ENCODE measurements around the gene KIF23. TPM values are rescaled to one million over a fixed set of nuclear protein-coding genes. Genes with fewer than 3 reads are reported as not detected.
"Not testable (repeated sequence)": the region's sequence is repeated elsewhere in the genome, so short reads cannot be mapped to it uniquely, and the experiment has no call there.

Gene KIF23
- total RNA-seq, 2 donors from 2014 or later = 2.6 to 7.4 TPM

- intact Hi-C loops (cut with DNase I) = no loop called here
- H3K4me1 ChIP-seq (replicated peaks) = no peaks in the 10 kb centered on the region
- H3K36me3 ChIP-seq = no peaks in the 10 kb centered on the region
- H3K9me3 ChIP-seq = no peaks in the 10 kb centered on the region
- WGBS = 92% methylated on average over 5 of the region's 5 CpGs
- no peak overlapping the region for H3K27ac ChIP-seq
- no peak overlapping the region for H3K4me3 ChIP-seq
- H3K27me3 ChIP-seq (replicated peaks; ENCODE audit: insufficient read depth) = no peaks in the 10 kb centered on the region
- DNase-seq (ENCODE audit: low spot score) = no peak
- TF ChIP-seq POLR2A (IDR thresholded peaks at IDR 0.05) (no peak), POLR2AphosphoS5 (IDR thresholded peaks at IDR 0.05) (no peak)
- TF ChIP-seq, protein P1, sequence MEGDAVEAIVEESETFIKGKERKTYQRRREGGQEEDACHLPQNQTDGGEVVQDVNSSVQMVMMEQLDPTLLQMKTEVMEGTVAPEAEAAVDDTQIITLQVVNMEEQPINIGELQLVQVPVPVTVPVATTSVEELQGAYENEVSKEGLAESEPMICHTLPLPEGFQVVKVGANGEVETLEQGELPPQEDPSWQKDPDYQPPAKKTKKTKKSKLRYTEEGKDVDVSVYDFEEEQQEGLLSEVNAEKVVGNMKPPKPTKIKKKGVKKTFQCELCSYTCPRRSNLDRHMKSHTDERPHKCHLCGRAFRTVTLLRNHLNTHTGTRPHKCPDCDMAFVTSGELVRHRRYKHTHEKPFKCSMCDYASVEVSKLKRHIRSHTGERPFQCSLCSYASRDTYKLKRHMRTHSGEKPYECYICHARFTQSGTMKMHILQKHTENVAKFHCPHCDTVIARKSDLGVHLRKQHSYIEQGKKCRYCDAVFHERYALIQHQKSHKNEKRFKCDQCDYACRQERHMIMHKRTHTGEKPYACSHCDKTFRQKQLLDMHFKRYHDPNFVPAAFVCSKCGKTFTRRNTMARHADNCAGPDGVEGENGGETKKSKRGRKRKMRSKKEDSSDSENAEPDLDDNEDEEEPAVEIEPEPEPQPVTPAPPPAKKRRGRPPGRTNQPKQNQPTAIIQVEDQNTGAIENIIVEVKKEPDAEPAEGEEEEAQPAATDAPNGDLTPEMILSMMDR (IDR thresholded peaks at IDR 0.05) = no peak
Observed at GRCh38 chr15:69443032-69443611, 29.0 kb downstream of the KIF23 start.

GRCh38 chr15:69444686-69445085, 30.5 kb downstream of the KIF23 start:
- no peak overlapping the region for H3K27ac ChIP-seq

DNA sequence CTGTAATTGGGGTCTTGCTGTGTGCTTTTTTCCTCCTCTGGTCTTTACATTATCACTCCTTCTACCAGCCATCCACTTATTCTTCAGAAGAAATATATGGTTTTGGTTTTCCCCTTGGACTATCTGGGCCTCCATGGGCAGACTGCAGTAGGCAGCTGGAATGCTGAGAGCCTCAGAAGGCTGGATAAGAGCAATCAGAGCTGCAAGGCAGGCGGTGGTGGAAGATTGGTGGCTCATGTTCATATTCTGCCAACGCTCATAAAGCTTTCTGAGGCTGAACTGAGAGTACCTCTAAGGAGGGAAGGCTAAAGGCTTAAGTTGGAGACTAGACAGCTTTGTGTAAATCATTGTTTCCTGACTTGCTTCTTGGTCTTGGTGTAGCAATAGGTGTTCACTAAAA, 32.8 kb downstream of the KIF23 start:
- Histone ChIP-seq H3K4me3 (no peak overlapping the region), H3K4me1 (replicated peaks) (no peaks in the 10 kb centered on the region), H3K27ac (no peak overlapping the region), H3K36me3 (no peaks in the 10 kb centered on the region), H3K27me3 (replicated peaks; ENCODE audit: insufficient read depth) (no peaks in the 10 kb centered on the region), H3K9me3 (no peaks in the 10 kb centered on the region)
- WGBS = 89% methylated on average over 2 of the region's 2 CpGs
- no peak for DNase-seq (ENCODE audit: low spot score)
- intact Hi-C loops (cut with DNase I) = no loop called here
- no peak for TF ChIP-seq POLR2AphosphoS5 (IDR thresholded peaks at IDR 0.05)
- no peak for TF ChIP-seq POLR2A (IDR thresholded peaks at IDR 0.05)
- TF ChIP-seq, protein P1 (IDR thresholded peaks at IDR 0.05) = no peak

More at GRCh38 chr15:69444686-69445085, 30.5 kb downstream of the KIF23 start:
- Histone ChIP-seq H3K27me3 (replicated peaks; ENCODE audit: insufficient read depth) (no peaks in the 10 kb centered on the region), H3K4me3 (no peak overlapping the region), H3K36me3 (no peaks in the 10 kb centered on the region), H3K4me1 (replicated peaks) (no peaks in the 10 kb centered on the region), H3K9me3 (no peaks in the 10 kb centered on the region)
- intact Hi-C loops (cut with DNase I) = no loop called here
- no peak for DNase-seq (ENCODE audit: low spot score)
- TF ChIP-seq POLR2AphosphoS5 (IDR thresholded peaks at IDR 0.05) (no peak), POLR2A (IDR thresholded peaks at IDR 0.05) (no peak)
- TF ChIP-seq, protein P1 (IDR thresholded peaks at IDR 0.05) = no peak
- WGBS = 94% methylated on average over 7 of the region's 7 CpGs

DNA sequence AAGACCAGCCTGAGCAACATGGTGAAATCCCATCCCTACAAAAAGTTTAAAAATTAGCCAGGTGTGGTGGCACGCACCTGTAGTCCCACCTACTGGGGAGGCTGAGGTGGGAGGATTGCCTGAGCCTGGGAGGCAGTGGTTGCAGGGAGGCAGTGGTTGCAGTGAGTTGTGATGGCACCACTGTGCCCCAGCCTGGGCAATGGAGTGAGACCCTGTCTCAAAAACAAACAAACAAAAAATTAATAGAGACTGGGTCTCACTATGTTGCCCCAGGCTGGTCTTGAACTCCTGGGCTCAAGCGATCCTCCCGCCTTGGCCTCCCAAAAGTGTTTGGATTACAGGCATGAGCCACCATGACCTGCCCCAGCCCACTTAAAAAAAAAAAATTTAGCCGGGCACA, 36.1 kb downstream of the KIF23 start:
- DNase-seq (ENCODE audit: low spot score); intact Hi-C loops (cut with DNase I); H3K27ac ChIP-seq; H3K27me3 ChIP-seq (replicated peaks; ENCODE audit: insufficient read depth); H3K36me3 ChIP-seq; H3K9me3 ChIP-seq; H3K4me1 ChIP-seq (replicated peaks); H3K4me3 ChIP-seq: not testable (repeated sequence)
- 96% methylated on average over 4 of the region's 4 CpGs for WGBS

DNA sequence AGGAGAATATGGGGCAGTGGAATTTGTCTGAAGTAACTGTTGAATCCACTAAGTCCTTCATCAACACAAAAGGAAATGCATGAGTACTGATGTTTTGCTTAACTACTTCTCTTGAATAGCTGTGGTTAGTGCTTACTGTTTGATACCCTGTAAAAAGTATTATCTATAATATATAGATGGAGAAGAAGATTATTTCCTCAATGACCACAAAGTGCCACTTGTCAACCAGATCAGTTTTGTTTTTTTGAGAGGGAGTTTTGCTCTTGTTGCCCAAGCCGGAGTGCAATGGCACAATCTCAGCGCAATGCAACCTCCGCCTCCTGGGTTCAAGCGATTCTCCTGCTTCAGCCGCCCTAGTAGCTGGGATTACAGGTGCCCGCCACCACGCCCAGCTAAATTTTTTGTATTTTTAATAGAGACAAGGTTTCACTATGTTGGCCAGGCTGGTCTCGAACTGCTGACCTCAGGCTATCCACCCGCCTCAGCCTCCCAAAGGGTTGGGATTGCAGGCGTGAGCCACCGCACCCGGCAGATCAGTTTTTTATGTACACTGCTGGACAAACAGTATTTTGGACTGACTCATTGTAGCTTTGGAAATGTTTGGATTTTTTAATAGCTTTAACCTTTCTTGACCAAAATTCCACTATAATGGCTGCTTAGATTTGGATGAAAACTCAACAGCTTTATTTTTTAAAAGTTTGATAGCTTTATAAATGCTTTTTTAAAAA, 37.0 kb downstream of the KIF23 start:
- TF ChIP-seq POLR2AphosphoS5 (IDR thresholded peaks at IDR 0.05) = no peak
- TF ChIP-seq, protein P1 (IDR thresholded peaks at IDR 0.05) = no peak
- TF ChIP-seq POLR2A (IDR thresholded peaks at IDR 0.05) = no peak
- H3K9me3 ChIP-seq = no peaks in the 10 kb centered on the region
- peaks cover 7% of the 10 kb centered on the region for H3K4me1 ChIP-seq (replicated peaks)
- intact Hi-C loops (cut with DNase I) = no loop called here
- no peaks in the 10 kb centered on the region for H3K27me3 ChIP-seq (replicated peaks; ENCODE audit: insufficient read depth)
- H3K36me3 ChIP-seq = no peaks in the 10 kb centered on the region
- no peak for DNase-seq (ENCODE audit: low spot score)
- H3K27ac ChIP-seq = no peak overlapping the region
- no peak overlapping the region for H3K4me3 ChIP-seq
- WGBS = 85% methylated on average over 12 of the region's 12 CpGs
